Fibroblast of lung (primary cell): ENCODE results near the gene DPP6. TPM values are rescaled to one million over a fixed set of nuclear protein-coding genes. Genes with fewer than 3 reads are reported as not detected.

Experiments used
- DNase-seq, 2 donors: peaks; one replicate each; pipeline versions ENCODE4 v3.0.0 to v3.0.0-alpha.2; 2010; ENCODE audit warnings: low read depth in 2 of 2
- H2AFZ ChIP-seq: 2 replicates; pipeline ENCODE4 v1.5.1; 2012; ENCODE audit warnings: low read length, control low read depth, inconsistent platforms
- H3K27ac ChIP-seq: 2 replicates; pipeline ENCODE4 v1.5.1; 2011; ENCODE audit warnings: low read length, control low read depth; ENCODE audit not compliant: insufficient read depth
- H3K27me3 ChIP-seq: 2 replicates; pipeline ENCODE4 v1.5.1; 2011; ENCODE audit warnings: mild to moderate bottlenecking, low read length; ENCODE audit not compliant: control insufficient read depth, insufficient read depth
- H3K36me3 ChIP-seq: 2 replicates; pipeline ENCODE4 v1.5.1; 2011; ENCODE audit warnings: low read length; ENCODE audit not compliant: control insufficient read depth, insufficient read depth
- H3K4me1 ChIP-seq: 2 replicates; pipeline ENCODE4 v1.5.1; 2011; ENCODE audit warnings: low read length; ENCODE audit not compliant: control insufficient read depth, insufficient read depth; ENCODE audit errors: extremely low read depth
- H3K4me2 ChIP-seq: 2 replicates; pipeline ENCODE4 v1.5.1; 2011; ENCODE audit warnings: low read length, control low read depth; ENCODE audit not compliant: insufficient read depth; ENCODE audit errors: extremely low read depth
- H3K4me3 ChIP-seq, 4 experiments: fragments of 200-600 bp in 1 of 4; sonication (generic) in 1 of 4; replicated peaks in 1 of 4; 2 replicates each; pipeline ENCODE4 v1.5.1; 2011 to 2016; ENCODE audit warnings: low read length in 4 of 4, low read depth in 3 of 4, mild to moderate bottlenecking in 3 of 4, control low read depth in 2 of 4, inconsistent platforms in 1 of 4, mixed read lengths in 1 of 4; ENCODE audit not compliant: insufficient read depth in 1 of 4; ENCODE audit errors: control extremely low read depth in 1 of 4
- H3K79me2 ChIP-seq: 2 replicates; pipeline ENCODE4 v1.5.1; 2012; ENCODE audit warnings: mild to moderate bottlenecking, low read length, inconsistent platforms; ENCODE audit not compliant: control insufficient read depth, insufficient read depth
- H3K9ac ChIP-seq: 2 replicates; pipeline ENCODE4 v1.5.1; 2011; ENCODE audit warnings: mild to moderate bottlenecking, low read length, control low read depth; ENCODE audit not compliant: insufficient read depth
- H3K9me3 ChIP-seq: 2 replicates; pipeline ENCODE4 v1.5.1; 2012; ENCODE audit warnings: low read depth, low read length; ENCODE audit not compliant: control insufficient read depth, insufficient read depth
- H4K20me1 ChIP-seq: 2 replicates; pipeline ENCODE4 v1.5.1; 2011; ENCODE audit warnings: low read length; ENCODE audit not compliant: control insufficient read depth, insufficient read depth; ENCODE audit errors: extremely low read depth
- EZH2 ChIP-seq: IDR thresholded peaks from 2 replicates; pipeline ENCODE4 v1.5.1; 2012; ENCODE audit warnings: low read length, control low read depth, mild to moderate bottlenecking; ENCODE audit errors: missing control alignments
- polyA plus RNA-seq, 2 donors: library from polyadenylated mRNA; depleted of rRNA in 1 of 2; stranded (reverse) in 1 of 2; unstranded in 1 of 2; fragments of >200 nt; gene quantifications; 2 replicates each; pipeline ENCODE4 v1.2.1, GENCODE V29; 2011 to 2012; ENCODE audit warnings: missing spikeins in 1 of 2
- total RNA-seq: library from RNA; depleted of rRNA; stranded (reverse); fragments of >200 nt; gene quantifications from 2 replicates; pipeline ENCODE4 v1.2.1, GENCODE V29; 2014
- TF ChIP-seq, protein P1 (sequence below), 2 donors: IDR thresholded peaks in 1 of 2; conservative IDR thresholded peaks in 1 of 2; 1 replicate in 1 of 2; 2 replicates in 1 of 2; pipeline ENCODE4 v1.5.1; 2011 to 2012; ENCODE audit warnings: low read length in 2 of 2, control low read depth in 1 of 2, inconsistent platforms in 1 of 2, low read depth in 1 of 2, mild to moderate bottlenecking in 1 of 2

DPP6 gene
- total and polyA plus RNA-seq, 2 donors (not counting 1 experiment from before 2014, with no cell fraction given): not detected

DNA sequence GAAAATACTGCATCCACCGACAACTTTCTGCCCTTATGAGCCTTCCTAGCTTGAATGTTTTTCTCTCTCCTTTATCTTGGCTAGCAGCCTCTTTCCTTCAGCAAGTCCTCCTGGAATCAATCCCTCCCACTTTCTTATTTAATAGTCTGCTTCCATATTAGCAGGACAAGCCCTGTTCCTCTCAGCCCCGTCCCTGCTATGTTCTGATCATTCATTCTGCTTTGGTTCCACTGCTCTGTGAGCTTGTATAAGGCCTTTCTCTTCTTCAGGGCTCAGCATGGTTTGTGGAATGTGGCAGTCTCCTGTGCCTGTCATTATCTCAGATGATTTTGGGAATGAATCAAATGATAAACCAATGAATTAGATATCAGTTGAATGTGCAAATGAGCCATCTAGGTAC, 420.1 kb downstream of the DPP6 start:
- Histone ChIP-seq H4K20me1 (no peaks in the 10 kb centered on the region), H3K9ac (no peak overlapping the region), H3K4me2 (no peak overlapping the region), H3K36me3 (no peaks in the 10 kb centered on the region), H3K79me2 (no peaks in the 10 kb centered on the region), H3K27me3 (no peaks in the 10 kb centered on the region), H3K9me3 (no peaks in the 10 kb centered on the region), H3K4me3 (no peak overlapping the region), H3K4me1 (no peaks in the 10 kb centered on the region), H3K27ac (no peak overlapping the region), H2AFZ (no peak overlapping the region)
- DNase-seq: no peak
- no peak for TF ChIP-seq EZH2
- TF ChIP-seq, protein P1, sequence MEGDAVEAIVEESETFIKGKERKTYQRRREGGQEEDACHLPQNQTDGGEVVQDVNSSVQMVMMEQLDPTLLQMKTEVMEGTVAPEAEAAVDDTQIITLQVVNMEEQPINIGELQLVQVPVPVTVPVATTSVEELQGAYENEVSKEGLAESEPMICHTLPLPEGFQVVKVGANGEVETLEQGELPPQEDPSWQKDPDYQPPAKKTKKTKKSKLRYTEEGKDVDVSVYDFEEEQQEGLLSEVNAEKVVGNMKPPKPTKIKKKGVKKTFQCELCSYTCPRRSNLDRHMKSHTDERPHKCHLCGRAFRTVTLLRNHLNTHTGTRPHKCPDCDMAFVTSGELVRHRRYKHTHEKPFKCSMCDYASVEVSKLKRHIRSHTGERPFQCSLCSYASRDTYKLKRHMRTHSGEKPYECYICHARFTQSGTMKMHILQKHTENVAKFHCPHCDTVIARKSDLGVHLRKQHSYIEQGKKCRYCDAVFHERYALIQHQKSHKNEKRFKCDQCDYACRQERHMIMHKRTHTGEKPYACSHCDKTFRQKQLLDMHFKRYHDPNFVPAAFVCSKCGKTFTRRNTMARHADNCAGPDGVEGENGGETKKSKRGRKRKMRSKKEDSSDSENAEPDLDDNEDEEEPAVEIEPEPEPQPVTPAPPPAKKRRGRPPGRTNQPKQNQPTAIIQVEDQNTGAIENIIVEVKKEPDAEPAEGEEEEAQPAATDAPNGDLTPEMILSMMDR (conservative IDR thresholded peaks at IDR 0.05 in 1 of 2, IDR thresholded peaks at IDR 0.05 in 1 of 2; ENCODE audit: low read depth in 1 of 2, low read length in 2 of 2): no peak

DNA sequence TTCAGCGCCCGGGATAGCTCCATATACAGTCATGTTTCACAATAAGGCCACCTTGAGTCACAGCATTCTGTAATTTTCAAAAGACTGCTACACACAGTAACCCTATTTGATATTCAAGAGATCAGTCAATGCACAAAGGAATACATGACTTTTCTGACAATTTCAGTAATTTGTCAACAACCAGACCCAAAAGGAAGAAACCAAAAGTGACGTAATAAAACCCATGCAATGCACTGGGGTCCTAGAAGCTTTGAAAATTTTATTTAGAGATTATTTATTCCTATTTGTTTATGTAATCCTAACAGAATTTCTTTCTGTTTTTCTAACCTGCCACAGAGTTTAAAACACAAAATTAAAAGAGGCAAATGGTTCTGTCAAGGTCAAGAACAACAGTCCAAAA, 421.2 kb downstream of the DPP6 start:
- no peak overlapping the region for H3K4me3 ChIP-seq
- H2AFZ ChIP-seq: no peak overlapping the region
- H3K27me3 ChIP-seq: no peaks in the 10 kb centered on the region
- no peaks in the 10 kb centered on the region for H3K4me1 ChIP-seq
- TF ChIP-seq, protein P1 (conservative IDR thresholded peaks at IDR 0.05 in 1 of 2, IDR thresholded peaks at IDR 0.05 in 1 of 2; ENCODE audit: low read depth in 1 of 2, low read length in 2 of 2): no peak
- no peak for TF ChIP-seq EZH2
- H3K36me3 ChIP-seq: no peaks in the 10 kb centered on the region
- DNase-seq: no peak
- no peaks in the 10 kb centered on the region for H4K20me1 ChIP-seq
- no peaks in the 10 kb centered on the region for H3K79me2 ChIP-seq
- H3K9me3 ChIP-seq: no peaks in the 10 kb centered on the region
- no peak overlapping the region for H3K4me2 ChIP-seq
- H3K27ac ChIP-seq: no peak overlapping the region
- H3K9ac ChIP-seq: no peak overlapping the region

DNA sequence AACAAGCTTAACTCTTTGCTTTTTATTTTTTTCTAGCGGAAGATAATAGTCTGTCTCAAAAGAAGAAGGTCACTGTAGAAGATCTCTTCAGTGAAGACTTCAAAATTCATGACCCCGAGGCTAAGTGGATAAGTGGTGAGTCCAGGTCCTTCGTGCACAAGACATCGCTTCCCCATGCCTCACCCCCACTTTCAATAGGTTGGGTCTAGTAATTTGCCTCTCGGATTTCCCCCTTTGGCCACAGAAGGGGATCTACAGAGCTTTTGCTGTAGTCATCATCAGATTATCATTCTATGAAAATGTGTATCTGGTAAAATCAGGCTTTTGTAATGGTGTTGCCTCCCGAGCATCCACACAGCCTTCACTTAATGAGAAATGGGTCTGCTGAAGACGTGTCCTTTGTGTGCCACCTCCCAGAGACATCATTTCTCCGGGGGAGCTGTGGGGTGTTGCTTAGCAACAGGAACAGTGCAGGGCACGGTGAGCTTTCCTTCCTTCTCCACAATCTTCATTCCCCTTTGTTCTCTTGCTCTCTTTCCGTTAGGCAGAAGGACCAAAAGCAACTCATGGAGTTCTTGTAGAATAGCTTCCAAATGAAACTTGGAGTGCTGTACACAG, 422.8 kb downstream of the DPP6 start:
- H2AFZ ChIP-seq: no peak overlapping the region
- TF ChIP-seq, protein P1 (conservative IDR thresholded peaks at IDR 0.05 in 1 of 2, IDR thresholded peaks at IDR 0.05 in 1 of 2; ENCODE audit: low read depth in 1 of 2, low read length in 2 of 2): no peak
- no peak for TF ChIP-seq EZH2

More for the DNA sequence above, 422.8 kb downstream of the DPP6 start:
- Histone ChIP-seq H3K27ac (no peak overlapping the region), H3K9ac (no peak overlapping the region), H4K20me1 (no peaks in the 10 kb centered on the region), H3K9me3 (no peaks in the 10 kb centered on the region), H3K4me3 (no peak overlapping the region), H3K36me3 (no peaks in the 10 kb centered on the region), H3K79me2 (no peaks in the 10 kb centered on the region), H3K27me3 (no peaks in the 10 kb centered on the region), H3K4me2 (no peak overlapping the region), H3K4me1 (no peaks in the 10 kb centered on the region)
- DNase-seq: no peak
